Tibial nerve (tissue), 3 donors: ENCODE measurements around the gene TMCC1.

Source experiments
- POLR2A ChIP-seq, 2 donors: fragments of 450-650 bp; IDR thresholded peaks; one replicate each; pipeline ENCODE4 v1.6.1; 2017; ENCODE audit warnings: antibody characterized with exemption in 2 of 2, mild to moderate bottlenecking in 2 of 2, moderate library complexity in 2 of 2
- TF ChIP-seq, protein P1 (sequence below), 5 experiments: fragments of 200-600 bp in 3 of 5; fragments of 450-650 bp in 2 of 5; sonication (generic) in 3 of 5; IDR thresholded peaks; one replicate each; pipeline ENCODE4 v1.5.1; 2016 to 2019; ENCODE audit warnings: antibody characterized with exemption in 5 of 5, mild to moderate bottlenecking in 3 of 5, moderate library complexity in 2 of 5

DNA sequence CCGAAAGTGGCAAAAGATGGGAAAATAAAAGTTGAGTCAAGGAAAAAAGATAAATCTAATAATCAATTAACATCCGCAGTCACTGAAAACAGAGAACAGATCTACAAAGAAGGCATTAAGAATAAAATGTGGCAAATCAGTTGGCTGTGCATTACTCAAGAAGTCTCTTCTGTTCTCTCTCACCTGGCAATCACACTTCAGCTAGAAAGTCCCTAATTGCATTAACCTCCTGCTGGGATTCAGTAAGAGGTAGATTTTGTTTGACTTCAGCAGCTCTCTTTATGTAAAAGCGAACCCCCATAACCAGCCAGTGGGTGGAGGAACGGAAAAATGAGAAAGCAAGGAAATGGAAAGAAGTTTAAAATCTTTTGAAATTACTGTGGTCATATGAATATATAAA lies 192.3 kb downstream of the TMCC1 start:
- TF ChIP-seq POLR2A (IDR thresholded peaks at IDR 0.05), result no peak
- TF ChIP-seq, protein P1, sequence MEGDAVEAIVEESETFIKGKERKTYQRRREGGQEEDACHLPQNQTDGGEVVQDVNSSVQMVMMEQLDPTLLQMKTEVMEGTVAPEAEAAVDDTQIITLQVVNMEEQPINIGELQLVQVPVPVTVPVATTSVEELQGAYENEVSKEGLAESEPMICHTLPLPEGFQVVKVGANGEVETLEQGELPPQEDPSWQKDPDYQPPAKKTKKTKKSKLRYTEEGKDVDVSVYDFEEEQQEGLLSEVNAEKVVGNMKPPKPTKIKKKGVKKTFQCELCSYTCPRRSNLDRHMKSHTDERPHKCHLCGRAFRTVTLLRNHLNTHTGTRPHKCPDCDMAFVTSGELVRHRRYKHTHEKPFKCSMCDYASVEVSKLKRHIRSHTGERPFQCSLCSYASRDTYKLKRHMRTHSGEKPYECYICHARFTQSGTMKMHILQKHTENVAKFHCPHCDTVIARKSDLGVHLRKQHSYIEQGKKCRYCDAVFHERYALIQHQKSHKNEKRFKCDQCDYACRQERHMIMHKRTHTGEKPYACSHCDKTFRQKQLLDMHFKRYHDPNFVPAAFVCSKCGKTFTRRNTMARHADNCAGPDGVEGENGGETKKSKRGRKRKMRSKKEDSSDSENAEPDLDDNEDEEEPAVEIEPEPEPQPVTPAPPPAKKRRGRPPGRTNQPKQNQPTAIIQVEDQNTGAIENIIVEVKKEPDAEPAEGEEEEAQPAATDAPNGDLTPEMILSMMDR (IDR thresholded peaks at IDR 0.05), result no peak
